Liver (tissue), 9 donors: ENCODE measurements around the gene ACOT8. TPM values are rescaled to one million over a fixed set of nuclear protein-coding genes. Genes with fewer than 3 reads are reported as not detected.

Experiments
- DNase-seq: peaks from one replicate; pipeline ENCODE4 v3.0.0-alpha.2; 2017; ENCODE audit warnings: low spot score
- H3K27ac ChIP-seq, 2 donors: one replicate each; pipeline ENCODE4 v1.7.0; 2013; ENCODE audit warnings: inconsistent platforms in 2 of 2, low read length in 2 of 2, control low read depth in 1 of 2, low read depth in 1 of 2, mild to moderate bottlenecking in 1 of 2
- H3K27me3 ChIP-seq, 4 donors: one replicate each; pipeline versions ENCODE4 v1.6.1 to v1.7.0; 2013; ENCODE audit warnings: low read length in 3 of 4, inconsistent platforms in 1 of 4, mild to moderate bottlenecking in 1 of 4, moderate library complexity in 1 of 4; ENCODE audit not compliant: control insufficient read depth in 4 of 4, insufficient read depth in 4 of 4
- H3K36me3 ChIP-seq, 4 donors: one replicate each; pipeline versions ENCODE4 v1.6.1 to v1.7.0; 2013; ENCODE audit warnings: low read length in 3 of 4, mild to moderate bottlenecking in 3 of 4, low read depth in 1 of 4, moderate library complexity in 1 of 4; ENCODE audit not compliant: control insufficient read depth in 4 of 4, insufficient read depth in 3 of 4
- H3K4me1 ChIP-seq, 4 donors: one replicate each; pipeline versions ENCODE4 v1.6.1 to v1.7.0; 2013; ENCODE audit warnings: low read length in 3 of 4, mild to moderate bottlenecking in 3 of 4, moderate library complexity in 1 of 4; ENCODE audit not compliant: control insufficient read depth in 4 of 4, insufficient read depth in 4 of 4
- H3K4me3 ChIP-seq, 3 donors: one replicate each; pipeline versions ENCODE4 v1.6.1 to v1.7.0; 2013; ENCODE audit warnings: low read length in 3 of 3, control low read depth in 1 of 3, low read depth in 1 of 3, mild to moderate bottlenecking in 1 of 3
- H3K9ac ChIP-seq, 2 donors: one replicate each; pipeline ENCODE4 v1.7.0; 2013; ENCODE audit warnings: low read length in 2 of 2, mild to moderate bottlenecking in 2 of 2, moderate library complexity in 2 of 2, control low read depth in 1 of 2, low read depth in 1 of 2
- H3K9me3 ChIP-seq, 4 donors: one replicate each; pipeline versions ENCODE4 v1.6.1 to v1.7.0; 2013; ENCODE audit warnings: low read length in 3 of 4; ENCODE audit not compliant: control insufficient read depth in 4 of 4
- ATF3 ChIP-seq: IDR thresholded peaks from 2 replicates; pipeline ENCODE4 v1.6.1; 2016; ENCODE audit warnings: antibody characterized with exemption
- CTCF ChIP-seq: fragments of 150-350 bp; IDR thresholded peaks from 2 replicates; pipeline ENCODE4 v1.5.1; 2017; ENCODE audit warnings: improper control_type of control experiment, low read depth, low read length; ENCODE audit not compliant: missing input control
- EGR1 ChIP-seq, 2 donors: IDR thresholded peaks; 2 replicates each; pipeline ENCODE4 v1.6.1; 2016 to 2018; ENCODE audit warnings: antibody characterized with exemption in 2 of 2, low read depth in 2 of 2
- FOXA1 ChIP-seq: IDR thresholded peaks from 2 replicates; pipeline ENCODE4 v1.6.1; 2016; ENCODE audit warnings: antibody characterized with exemption
- FOXA2 ChIP-seq: IDR thresholded peaks from 2 replicates; pipeline ENCODE4 v1.6.1; 2016; ENCODE audit warnings: antibody characterized with exemption
- GABPA ChIP-seq, 2 donors: IDR thresholded peaks in 1 of 2; conservative IDR thresholded peaks in 1 of 2; 2 replicates each; pipeline ENCODE4 v1.6.1; 2016; ENCODE audit warnings: antibody characterized with exemption in 2 of 2, mild to moderate bottlenecking in 1 of 2, moderate library complexity in 1 of 2
- HNF4A ChIP-seq, 2 donors: conservative IDR thresholded peaks; 2 replicates each; pipeline ENCODE4 v1.6.1; 2016; ENCODE audit warnings: antibody characterized with exemption in 2 of 2, mild to moderate bottlenecking in 2 of 2
- HNF4G ChIP-seq: IDR thresholded peaks from 2 replicates; pipeline ENCODE4 v1.6.1; 2016; ENCODE audit warnings: antibody characterized with exemption
- JUND ChIP-seq, 2 donors: IDR thresholded peaks; 2 replicates each; pipeline ENCODE4 v1.6.1; 2016; ENCODE audit warnings: antibody characterized with exemption in 2 of 2
- MAX ChIP-seq: IDR thresholded peaks from 2 replicates; pipeline ENCODE4 v1.6.1; 2016; ENCODE audit warnings: antibody characterized with exemption
- RAD21 ChIP-seq, 2 donors: IDR thresholded peaks; 2 replicates each; pipeline ENCODE4 v1.6.1; 2016; ENCODE audit warnings: antibody characterized with exemption in 2 of 2, mild to moderate bottlenecking in 2 of 2
- REST ChIP-seq: IDR thresholded peaks from 2 replicates; pipeline ENCODE4 v1.6.1; 2016; ENCODE audit warnings: antibody characterized with exemption, mild to moderate bottlenecking
- RXRA ChIP-seq, 2 donors: IDR thresholded peaks; 2 replicates each; pipeline ENCODE4 v1.6.1; 2017 to 2018; ENCODE audit warnings: antibody characterized with exemption in 2 of 2, mild to moderate bottlenecking in 1 of 2
- SP1 ChIP-seq: IDR thresholded peaks from 2 replicates; pipeline ENCODE4 v1.6.1; 2018; ENCODE audit warnings: antibody characterized with exemption, mild to moderate bottlenecking
- TAF1 ChIP-seq: conservative IDR thresholded peaks from 2 replicates; pipeline ENCODE4 v1.6.1; 2016; ENCODE audit warnings: antibody characterized with exemption, mild to moderate bottlenecking
- YY1 ChIP-seq: IDR thresholded peaks from 2 replicates; pipeline ENCODE4 v1.6.1; 2016; ENCODE audit warnings: antibody characterized with exemption, mild to moderate bottlenecking
- ZBTB33 ChIP-seq: IDR thresholded peaks from 2 replicates; pipeline ENCODE4 v1.6.1; 2016; ENCODE audit warnings: antibody characterized with exemption
- WGBS: extraction: QIAGEN DNeasy Blood & Tissue Kit; methylation state at CpG from one replicate; pipeline ENCODE4 v1.1.7; 2013; 5-methylcytosine and 5-hydroxymethylcytosine counted together
- polyA plus RNA-seq, 2 donors: library from polyadenylated mRNA; stranded (reverse) in 1 of 2; unstranded in 1 of 2; fragments of 200-250 nt in 1 of 2; fragments of >200 nt in 1 of 2; fragmentation: Nextera tagmentation in 1 of 2; extraction: Ambion mirVana in 1 of 2; gene quantifications; one replicate each; pipeline versions ENCODE4 v1.2.1 to v1.2.3, GENCODE V29; 2013 to 2015
- total RNA-seq, 2 donors: library from RNA; depleted of rRNA; stranded (reverse); fragments of >200 nt; gene quantifications; one replicate each; pipeline ENCODE4 v1.2.3, GENCODE V29; 2014
- donor health status: healthy.
- donor health status: healthy.
- donor health status: healthy.
- donor health status: healthy.
- donor health status: healthy.

ACOT8 gene
- total and polyA plus RNA-seq, 4 donors: 24.4 to 27.1 (median 24.5) TPM

GRCh38 chr20:45851501-45851900, 5.7 kb downstream of the ACOT8 start (continued):
- TF ChIP-seq ZBTB33: no peak

- TF ChIP-seq HNF4G (no peak), GABPA (IDR thresholded peaks at IDR 0.05 in 1 of 2, conservative IDR thresholded peaks at IDR 0.05 in 1 of 2) (no peak), ZBTB33 (no peak), MAX (no peak), HNF4A (conservative IDR thresholded peaks at IDR 0.05) (no peak), CTCF (no peak), YY1 (no peak), JUND (IDR thresholded peaks at IDR 0.05) (no peak), EGR1 (IDR thresholded peaks at IDR 0.05; ENCODE audit: low read depth in 2 of 2) (no peak), RAD21 (IDR thresholded peaks at IDR 0.05) (no peak), REST (no peak), RXRA (IDR thresholded peaks at IDR 0.05) (no peak), FOXA1 (no peak), SP1 (no peak), FOXA2 (no peak), TAF1 (no peak), ATF3 (no peak)
- 85% methylated on average over 1 of the region's 1 CpG for WGBS
- peaks cover 2 to 12% (median 5%) of the 10 kb centered on the region in 4 donors for H3K4me1 ChIP-seq
- H3K27me3 ChIP-seq: no peaks in the 10 kb centered on the region
- no peaks in the 10 kb centered on the region for H3K9me3 ChIP-seq
- H3K9ac ChIP-seq: no peak overlapping the region
- H3K36me3 ChIP-seq: peaks cover 6 to 27% (median 14%) of the 10 kb centered on the region in 4 donors
- H3K4me3 ChIP-seq: no peak overlapping the region
- DNase-seq: peak; percentile 58
- no peak overlapping the region for H3K27ac ChIP-seq
Observed at GRCh38 chr20:45850926-45851325, 6.3 kb downstream of the ACOT8 start.
